HG03108 (cell line): ENCODE measurements around the gene PEPD.
A peak's percentile ranks its signal among the peaks of the same experiment; 100 is the strongest.

Experiments used
- ATAC-seq: cut with Tn5 transposase; IDR thresholded peaks from one replicate; pipeline ENCODE4 v1.9.1; 2021; ENCODE audit warnings: moderate library complexity; ENCODE audit not compliant: unreplicated experiment

The PEPD gene

DNA sequence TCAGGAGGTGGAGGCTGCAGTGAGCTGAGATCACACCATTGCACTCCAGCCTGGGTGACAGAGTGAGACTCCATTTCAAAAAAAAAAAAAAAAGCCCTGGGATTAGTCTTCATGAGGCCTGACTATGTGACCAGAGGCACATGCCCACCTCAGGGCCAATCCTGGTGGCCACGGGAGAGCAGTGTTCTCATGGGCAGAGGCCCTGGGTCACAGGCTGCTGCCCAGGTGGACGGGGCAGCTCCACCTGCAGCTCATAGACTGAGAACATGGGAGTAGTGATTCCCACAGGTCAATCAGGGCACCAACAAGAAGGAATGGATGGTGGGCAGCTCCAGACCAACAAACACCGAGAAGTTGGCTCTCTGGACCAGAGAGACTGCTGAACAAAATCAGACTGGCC lies 26.1 kb upstream of the PEPD start:
- no peak for ATAC-seq

DNA sequence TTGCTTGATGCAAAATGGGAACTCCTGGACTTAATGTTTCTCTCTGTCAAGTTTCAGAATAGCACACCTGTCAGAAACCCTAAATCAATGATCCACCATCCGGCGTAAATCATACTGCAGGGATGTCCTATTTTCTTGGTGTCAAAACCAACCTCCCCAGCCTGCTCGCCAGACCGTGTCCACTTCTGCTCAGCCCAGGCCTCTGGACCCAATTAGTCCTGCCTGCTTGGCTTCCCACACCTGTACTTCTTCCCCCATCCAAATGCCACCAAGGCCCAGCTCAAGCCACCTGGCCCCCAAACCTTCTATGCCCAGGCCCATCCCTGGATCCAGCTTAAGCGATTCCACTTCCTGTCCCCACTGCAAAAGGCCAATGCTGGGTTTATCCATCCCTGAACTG lies 25.1 kb upstream of the PEPD start:
- no peak for ATAC-seq

DNA sequence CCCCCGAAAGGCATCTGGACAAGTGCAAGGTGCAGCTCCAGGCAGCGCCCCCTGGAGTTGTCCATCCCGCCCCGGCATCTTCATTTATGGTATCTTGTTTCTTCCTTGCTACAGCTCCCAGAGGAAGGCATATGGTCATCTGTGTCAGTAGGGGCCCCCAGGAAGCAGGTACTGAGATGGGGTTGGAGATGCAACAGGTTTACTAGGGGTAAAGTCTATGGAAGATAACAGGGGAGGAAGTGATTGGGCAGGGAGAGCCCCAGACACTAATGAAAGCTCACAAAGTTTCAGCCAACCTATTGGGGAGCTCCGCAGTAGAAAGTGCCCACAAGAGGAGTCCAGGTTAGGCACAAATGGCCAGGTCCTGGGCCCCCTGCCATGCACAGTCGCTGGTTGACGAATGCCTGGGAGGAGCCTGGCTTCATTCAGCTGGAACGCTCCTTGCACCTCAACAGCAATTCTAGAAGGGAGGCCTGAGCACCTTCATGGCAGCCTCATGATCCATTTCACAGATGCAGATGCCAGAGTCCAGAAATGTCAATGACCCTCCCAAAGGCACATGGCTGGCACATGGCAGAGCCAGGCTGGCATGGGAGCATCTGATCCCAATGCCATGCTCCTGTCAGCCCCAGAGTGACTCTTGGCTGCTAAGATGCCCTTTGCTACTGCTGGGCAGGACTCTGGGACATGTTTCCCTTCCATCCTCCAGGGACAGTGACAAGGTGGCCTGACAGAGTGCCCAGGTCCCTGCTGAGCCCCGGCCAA lies 23.8 kb upstream of the PEPD start:
- ATAC-seq, result no peak

DNA sequence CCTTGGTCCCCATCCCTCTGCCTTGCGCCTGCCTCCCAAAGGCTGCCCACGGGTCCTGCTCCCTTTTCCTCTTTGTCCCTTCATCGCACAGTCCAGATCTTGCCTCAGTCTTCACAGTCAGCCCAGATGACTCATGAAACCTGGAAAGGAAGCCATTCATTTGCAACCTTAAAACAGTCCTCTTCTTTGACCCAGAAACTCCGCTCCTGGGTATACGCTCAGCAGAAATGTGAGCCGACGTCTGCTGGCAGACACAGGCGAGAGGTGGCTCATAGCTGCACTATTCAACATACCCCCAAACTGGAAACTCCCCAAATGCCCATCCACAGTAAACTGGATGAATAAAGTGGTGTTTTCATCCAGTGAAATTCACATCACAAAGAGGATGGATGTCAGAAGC lies 13.6 kb upstream of the PEPD start:
- ATAC-seq, result no peak

DNA sequence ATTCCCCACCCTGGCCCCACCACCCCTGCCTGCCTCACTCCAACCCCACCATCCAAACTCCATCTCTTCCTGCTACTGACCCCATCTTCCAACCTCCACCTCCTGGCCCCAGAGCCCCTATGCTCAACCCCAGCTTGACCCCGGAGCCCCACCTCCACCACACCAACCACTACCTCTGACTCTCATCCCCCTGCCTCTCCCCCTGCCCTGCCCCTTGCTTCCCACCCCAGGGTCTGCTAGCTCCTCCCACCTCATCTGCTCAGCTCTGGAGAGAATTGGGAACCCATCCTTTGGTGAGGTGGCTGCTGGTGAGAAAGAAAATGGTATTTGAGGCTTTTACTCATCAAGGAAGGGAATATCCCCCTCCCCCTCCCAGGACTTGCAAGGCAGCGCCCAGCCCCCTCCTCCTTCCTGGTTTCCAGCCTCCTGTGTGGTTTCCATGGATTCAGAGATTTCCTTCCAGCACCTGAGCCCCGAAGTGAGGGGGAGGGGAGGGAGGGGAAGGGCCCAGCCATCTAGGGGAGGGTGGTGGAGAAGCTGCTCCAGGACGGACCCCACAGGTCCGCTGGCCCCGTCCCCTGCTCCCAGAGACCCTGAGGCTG lies 11.4 kb upstream of the PEPD start:
- no peak for ATAC-seq

DNA sequence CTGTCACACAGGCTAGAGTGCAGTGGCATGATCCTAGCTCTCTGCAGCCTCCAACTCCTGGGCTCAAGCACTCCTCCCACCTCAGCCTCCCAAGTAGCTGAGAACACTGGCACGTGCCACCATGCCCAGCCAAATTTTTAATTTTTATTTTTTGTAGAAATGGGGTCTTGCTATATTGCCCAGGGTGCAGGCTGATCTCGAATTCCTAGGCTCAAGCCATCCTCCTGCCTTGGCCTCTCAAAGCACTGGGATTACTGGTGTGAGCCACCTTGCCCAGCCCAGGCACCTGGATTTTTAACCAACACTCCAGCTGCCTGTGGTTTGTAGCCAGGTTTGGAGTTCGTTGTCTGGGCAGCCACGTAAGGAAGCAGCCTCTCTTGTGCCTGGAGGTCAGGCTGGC lies 9.3 kb upstream of the PEPD start:
- no peak for ATAC-seq

DNA sequence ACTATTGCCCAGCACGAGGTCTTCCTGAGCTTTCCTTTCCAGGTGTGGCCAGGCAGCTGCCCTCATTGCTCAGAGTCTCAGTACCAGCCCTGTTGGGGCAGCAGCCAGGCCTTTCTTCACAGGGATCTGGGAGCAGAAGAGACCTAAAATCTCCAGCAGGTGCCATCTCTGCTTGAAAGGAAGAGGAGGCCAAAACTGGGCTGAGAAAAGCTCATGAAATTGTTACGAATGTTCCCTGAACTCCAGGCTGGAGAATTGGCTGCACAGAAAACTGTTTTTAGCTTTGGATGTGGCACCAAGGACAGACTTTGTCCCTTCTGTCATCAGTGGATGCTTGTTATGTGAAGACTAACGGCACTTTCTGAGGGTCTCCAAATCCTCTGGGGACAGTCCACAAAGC lies 8.7 kb upstream of the PEPD start:
- no peak for ATAC-seq

DNA sequence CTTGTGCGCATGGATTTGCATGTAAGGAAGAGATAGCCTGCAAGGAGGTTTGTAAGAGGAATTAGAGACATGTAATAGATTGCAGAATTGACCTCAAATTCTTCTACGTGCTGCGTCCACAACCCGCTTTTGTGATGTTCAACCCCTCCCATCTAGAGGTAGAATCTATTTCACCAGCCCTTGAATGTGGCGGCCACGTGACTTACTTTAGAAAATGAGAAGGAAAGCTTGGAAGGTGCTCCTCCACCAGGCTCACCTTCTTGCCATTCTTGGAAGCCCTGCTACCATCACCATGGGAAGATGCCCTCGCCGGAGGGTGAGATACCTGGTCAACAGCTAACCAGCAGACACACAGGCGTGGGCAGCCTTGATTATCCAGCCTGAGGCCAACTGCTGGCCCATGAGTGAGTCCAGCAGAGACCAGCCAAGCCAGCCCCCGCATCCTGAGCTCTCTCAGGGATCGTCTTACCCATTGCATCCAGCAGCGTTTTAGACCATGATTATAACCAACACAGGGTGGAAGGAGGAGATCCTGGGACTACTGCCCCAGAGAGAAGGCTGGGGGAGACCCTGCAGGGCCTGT lies 7.6 kb upstream of the PEPD start:
- no peak for ATAC-seq

DNA sequence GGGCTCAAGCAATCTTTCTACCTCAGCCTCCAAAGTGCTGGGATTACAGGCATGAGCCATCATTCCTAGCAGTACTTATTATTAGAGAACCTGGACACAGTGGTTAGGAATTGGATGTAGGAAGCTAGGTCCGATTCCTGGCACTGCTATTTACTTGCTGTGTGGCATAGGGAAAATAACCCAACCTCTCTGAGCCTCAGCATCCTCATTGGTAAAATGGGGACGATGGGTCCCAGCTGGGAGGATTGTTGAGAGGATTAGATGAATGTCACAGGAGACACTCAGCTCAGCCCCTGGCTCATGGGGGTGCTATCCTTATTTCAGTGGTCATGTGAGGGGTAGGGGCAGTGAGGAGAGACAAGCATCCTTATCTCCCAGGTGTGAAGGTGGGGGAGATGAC lies 6.8 kb upstream of the PEPD start:
- no peak for ATAC-seq

DNA sequence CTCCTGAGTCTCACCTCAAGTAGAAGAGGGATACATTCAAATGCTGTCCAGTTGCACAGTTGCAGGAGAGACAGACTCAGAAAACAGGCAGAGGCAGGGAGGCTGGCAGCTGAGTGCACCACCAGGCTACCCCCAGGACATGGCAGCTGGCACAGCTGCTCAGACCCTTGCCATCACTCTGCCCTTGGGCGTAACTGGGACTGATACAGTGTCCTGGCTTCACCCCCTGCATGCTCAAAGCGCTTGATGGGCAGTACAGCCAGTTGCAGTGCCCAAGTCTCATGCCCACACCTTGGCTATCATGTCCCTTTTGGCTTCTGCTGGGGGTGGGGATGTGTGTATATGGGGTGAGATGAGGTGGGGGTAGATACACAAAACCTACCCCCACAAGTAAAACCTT lies 5.5 kb upstream of the PEPD start:
- ATAC-seq, result no peak

DNA sequence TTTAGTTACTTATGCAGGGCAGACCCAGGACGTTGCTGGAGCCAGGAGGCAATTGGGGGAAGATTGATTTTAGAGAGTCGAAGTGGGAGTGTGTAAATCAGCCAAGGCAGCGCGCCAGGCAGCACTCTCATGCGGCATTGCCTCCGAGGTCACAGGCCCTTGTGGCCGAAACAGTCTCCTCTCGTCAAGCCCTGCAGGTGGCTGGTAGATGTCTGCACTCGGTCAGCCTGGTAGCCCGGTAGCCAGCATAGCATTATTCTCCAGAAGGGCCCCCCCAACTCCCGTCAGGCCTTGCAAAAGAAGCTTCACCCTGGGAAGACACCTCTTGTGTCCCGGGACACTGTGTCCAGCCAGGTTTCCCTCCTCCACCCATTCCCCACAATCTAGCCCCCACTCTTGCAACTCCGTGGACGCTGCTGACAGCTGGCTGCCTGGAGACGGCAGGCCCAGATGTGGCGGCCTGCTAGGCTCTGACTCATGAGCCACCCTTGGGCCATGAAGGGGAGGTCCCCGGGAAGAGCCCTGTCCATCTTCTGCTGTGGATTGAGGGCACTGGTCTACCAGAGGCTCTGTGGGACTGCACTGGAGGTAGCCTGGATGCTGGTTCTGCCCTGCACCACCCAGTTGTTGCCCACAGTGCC lies 2.6 kb upstream of the PEPD start:
- ATAC-seq, result no peak

DNA sequence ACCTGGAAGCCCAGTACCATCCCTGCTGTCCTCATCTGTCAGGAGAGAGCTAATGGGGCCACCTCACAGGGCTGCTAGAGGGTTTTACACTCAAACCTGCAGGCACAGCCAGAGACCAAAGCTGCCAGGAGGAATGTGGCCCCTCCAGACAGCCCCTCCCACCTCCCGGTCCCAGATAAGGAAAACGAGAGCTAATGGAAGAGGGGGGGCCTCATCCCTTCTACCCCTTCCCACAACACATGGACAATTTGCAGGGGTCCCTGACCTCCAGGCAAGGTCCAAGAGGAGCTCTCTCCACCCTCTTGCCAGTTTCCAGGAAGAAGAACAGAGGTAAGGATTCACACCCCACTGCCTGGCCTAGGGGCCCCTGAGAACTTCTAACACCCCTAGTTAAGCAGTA lies 1.6 kb upstream of the PEPD start:
- no peak for ATAC-seq

DNA sequence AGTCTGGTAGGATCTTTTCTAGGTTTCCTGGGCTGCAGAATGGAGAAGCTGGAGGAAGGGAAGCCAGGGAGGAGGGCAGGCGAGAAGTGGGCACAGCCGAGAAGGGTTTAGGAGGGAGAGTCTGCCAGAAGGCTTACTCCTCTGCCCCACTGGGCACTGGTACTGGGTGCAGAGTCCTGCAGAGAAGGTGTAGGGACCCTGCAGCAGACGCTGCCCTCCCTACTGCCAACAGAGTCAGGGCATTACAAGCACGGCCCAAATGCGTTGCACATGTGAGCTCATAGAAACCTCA lies 726 bp upstream of the PEPD start:
- ATAC-seq, result no peak

DNA sequence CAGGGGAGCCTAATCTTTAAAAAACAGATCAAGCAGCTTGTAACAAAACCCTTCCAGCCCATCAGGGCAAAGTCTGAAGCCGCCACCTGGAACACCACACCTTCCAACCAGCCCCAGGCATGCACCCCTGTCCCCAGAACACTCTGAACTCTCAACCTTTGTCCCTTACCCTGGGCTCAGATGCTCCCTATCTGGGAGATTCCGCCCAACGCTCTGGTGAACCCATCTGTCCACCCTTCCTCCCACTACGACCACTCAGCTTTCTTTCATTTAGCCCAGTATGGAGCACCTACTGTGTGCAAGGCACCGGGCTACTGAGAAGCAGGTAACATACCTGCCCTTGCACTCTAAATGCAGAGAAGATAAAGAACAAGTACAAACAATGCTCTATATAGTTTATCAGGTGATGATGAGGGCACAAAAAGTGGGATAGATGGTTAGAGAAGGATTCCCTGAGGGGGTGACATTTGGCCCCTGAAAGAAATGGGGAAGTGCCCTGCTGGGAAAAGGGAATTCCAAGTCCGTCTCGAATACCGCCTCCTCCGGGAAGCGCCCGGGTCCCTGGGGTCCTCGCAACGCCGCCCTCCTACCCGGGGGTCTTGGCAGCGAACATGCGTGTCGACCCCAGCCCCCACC lies 629 bp downstream of the PEPD start:
- peak; percentile 5 for ATAC-seq

DNA sequence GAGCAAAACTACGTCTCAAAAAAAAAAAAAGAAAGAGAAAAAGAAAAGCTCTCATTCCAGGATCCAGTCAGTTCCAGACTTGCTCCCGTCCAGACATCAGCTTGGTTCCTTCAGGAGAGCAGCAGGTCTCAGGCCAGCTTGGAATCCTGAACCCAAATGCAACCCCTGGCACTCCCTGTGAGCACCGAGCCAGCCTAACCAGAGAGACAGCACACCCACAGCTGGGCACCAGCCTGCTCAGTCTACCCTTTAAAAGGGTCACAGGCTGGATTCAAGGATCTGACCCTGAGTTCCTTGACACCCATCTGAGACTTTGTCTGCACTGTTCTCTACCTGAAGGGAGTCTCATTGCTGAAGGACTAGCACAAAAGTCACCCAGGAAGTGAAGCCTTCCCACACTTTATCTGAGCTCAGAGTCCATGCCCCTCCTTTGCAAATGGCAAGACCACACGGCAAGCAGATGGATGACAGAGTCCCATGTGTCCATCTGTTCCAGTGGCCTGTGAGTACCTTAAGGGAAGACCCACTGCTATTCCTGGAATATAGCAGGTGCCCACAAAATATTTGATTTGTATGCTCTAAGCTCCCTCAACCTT lies 1.4 kb downstream of the PEPD start:
- ATAC-seq, result no peak

DNA sequence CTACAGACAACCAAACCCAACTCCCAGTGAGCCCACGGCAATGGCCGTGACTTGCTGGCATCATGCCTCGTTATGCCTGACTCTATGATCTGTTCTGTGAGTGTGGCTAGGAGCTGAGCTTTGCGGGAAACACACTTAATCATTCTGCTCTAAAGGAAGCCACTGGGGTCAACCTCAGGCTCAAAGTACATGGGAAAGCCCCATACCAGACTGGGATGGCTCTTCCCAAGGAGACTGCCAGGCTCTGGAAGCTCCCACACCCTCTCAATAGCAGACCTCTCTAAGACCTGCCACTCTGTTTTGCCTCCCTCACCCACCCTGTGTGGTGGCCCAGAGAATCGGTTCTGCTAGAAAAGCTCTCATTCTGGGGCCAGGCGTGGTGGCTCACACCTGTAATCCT lies 2.2 kb downstream of the PEPD start:
- no peak for ATAC-seq

DNA sequence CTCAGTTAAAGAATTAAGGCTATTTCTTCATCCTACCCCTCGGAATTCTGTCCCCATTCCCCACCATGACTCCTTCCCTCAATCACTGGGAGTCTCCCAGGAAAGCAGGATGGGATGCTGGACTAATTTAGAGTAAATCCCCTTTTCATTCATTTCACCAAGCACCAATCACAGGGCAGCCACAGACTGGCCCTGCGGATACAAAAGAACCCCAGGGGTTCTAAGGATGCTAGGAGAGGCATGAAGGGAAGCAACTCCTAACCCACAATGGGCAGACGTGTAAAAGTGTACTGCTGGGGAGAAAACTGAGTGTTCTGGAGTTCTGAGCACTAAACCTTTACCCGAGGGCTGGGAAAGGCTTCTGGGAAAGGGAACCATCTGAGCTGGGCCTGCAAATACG lies 3.0 kb downstream of the PEPD start:
- ATAC-seq, result no peak

DNA sequence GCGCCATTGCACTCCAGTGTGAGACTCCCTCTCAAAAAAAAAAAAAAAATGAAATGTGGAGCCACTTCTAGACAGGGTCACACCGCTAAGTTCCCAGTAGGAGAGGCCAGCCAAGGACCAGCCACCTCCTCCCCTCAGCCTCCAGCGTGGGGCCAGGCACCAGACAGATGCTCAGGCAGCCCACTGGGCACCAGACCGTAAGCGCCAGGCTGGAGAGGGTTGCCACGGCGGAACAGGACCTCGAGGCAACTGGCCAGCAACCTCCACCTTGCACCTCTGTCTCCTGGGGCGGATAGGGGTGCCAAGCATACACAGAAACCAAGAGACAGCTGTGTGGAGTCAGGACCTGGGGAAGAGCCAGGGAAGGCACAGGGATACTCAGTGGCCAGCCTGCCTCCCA lies 3.7 kb downstream of the PEPD start:
- ATAC-seq, result no peak

DNA sequence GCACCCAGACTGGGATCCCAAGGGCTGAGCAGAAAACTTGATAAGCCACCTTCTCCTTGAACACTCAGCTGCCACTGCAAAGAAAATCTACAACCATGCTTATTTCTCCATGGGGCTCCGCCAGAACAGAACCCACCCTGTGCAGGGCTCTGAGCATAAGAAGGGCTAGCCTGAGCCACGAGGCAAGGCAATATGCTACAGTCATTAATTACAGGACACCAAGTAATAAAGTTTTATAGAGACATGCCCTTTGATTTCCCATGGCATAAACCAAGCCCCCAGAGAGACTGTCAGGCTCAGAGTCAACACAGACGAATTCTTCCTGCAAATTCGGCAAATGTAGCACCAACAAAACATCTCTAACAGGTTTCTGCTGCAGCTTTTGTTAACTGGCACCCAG lies 5.7 kb downstream of the PEPD start:
- ATAC-seq, result no peak

DNA sequence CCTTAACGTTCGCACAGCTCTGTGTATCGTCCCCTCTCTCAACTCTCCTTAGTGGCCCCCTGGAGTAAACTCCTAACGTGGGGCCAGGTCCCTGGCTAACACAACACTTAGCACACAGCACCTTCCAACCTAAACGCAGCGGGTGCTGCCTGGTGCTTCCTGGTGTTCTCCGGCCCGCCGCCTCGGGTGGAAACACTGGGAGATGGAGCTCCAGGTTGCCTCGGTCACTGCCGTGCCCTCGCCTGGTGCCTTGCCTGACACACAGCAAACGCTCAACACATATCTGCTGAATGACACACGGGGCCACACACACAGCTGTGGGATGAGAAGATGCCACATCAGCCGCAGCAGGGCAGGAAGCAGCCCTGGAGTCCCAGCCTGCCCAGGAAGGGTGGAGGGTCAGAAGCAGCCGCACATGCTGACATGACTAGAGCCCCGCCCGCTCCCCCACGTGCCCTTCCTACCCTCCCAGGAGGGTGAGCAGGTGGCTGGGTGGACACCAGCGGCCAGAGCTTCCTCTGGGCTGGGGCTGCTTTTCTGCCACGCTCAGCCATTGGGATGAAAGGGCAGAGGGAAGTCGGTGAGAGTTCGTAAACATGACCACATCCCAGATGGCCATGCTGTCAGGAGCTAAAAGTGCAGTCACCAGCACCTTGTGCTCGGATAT lies 6.6 kb downstream of the PEPD start:
- ATAC-seq, result no peak

DNA sequence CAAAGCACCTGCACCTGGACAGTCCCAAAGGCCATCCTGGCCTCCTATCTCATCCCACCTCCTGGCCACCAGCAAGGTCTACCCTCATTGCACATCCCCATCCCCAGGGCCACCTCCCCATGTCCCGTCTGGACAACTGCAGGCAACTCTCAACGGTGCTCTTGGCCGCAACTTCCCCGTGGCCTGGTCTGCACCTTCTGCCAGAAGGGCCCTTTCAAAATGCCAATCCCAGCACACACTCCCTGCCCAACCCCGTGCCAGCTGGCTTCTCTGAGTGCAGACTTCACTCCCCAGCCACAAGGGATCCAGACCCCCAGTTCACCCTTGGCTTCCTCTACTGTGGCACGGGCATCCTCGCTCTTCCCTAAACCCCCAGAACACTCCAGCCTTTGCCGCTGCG lies 8.2 kb downstream of the PEPD start:
- ATAC-seq, result no peak
